Sigmoid colon (tissue), 4 donors: ENCODE data around the gene MANBA.

Experiments
- CTCF ChIP-seq, 4 experiments: fragments of 450-650 bp in 3 of 4; fragments of 200-600 bp in 1 of 4; IDR thresholded peaks; one replicate each; pipeline ENCODE4 v1.5.1; 2016 to 2019; ENCODE audit warnings: antibody characterized with exemption in 4 of 4, mild to moderate bottlenecking in 3 of 4, moderate library complexity in 2 of 4
- POLR2A ChIP-seq, 2 donors: fragments of 450-650 bp; IDR thresholded peaks; one replicate each; pipeline ENCODE4 v1.6.1; 2016; ENCODE audit warnings: antibody characterized with exemption in 2 of 2, mild to moderate bottlenecking in 2 of 2, moderate library complexity in 2 of 2
- POLR2AphosphoS5 ChIP-seq, 4 donors: sonication (generic); formaldehyde crosslinking; IDR thresholded peaks; one replicate each; pipeline ENCODE4 v1.6.1; 2017; ENCODE audit warnings: antibody characterized with exemption in 4 of 4

GRCh38 chr4:102809691-102810090 lies 48.9 kb upstream of the MANBA start:
- TF ChIP-seq CTCF (IDR thresholded peaks at IDR 0.05) (no peak), POLR2A (IDR thresholded peaks at IDR 0.05) (no peak), POLR2AphosphoS5 (IDR thresholded peaks at IDR 0.05) (no peak)
